ENCODE results near the gene SEC24C.

GRCh38 chr10:73814896-73815718, 70.9 kb downstream of the SEC24C start:
- TF ChIP-seq CTCF (conservative IDR thresholded peaks at IDR 0.05; ENCODE audit: low read length) (peak; percentile 68), EZH2phosphoT487 (IDR thresholded peaks at IDR 0.05; ENCODE audit: borderline replicate concordance, low read depth, low read length) (no peak)
